ENCODE results near the gene UBE2G1.

GRCh38 chr17:4375039-4375748, 8.7 kb upstream of the UBE2G1 start:
- no peak for TF ChIP-seq CTCF (IDR thresholded peaks at IDR 0.05; ENCODE audit: insufficient read depth, low read length, poor library complexity, severe bottlenecking)
- no peak for TF ChIP-seq EZH2phosphoT487 (conservative IDR thresholded peaks at IDR 0.05; ENCODE audit: low read length)

Measured in SU-DHL-6 (cell line).